ENCODE measurements around the gene GLYATL2.

Gene GLYATL2

GRCh38 chr11:58796333-58796732, 48.2 kb downstream of the GLYATL2 start:
- no peak for DNase-seq

GRCh38 chr11:58788355-58789023, 56.0 kb downstream of the GLYATL2 start:
- DNase-seq: peak; percentile 24

GRCh38 chr11:58787903-58788302, 56.6 kb downstream of the GLYATL2 start:
- no peak for DNase-seq

- no peak for DNase-seq
These were observed 57.8 kb downstream of the GLYATL2 start for GRCh38 chr11:58786693-58787092.

GRCh38 chr11:58784995-58785394, 59.5 kb downstream of the GLYATL2 start:
- no peak for DNase-seq
